BLaER1 (cell line): Measurements from ENCODE around the gene HOXB2.

Source experiments
- H3K27ac ChIP-seq: shearing (Covaris generic); formaldehyde crosslinking; 2 replicates; pipeline ENCODE4 v1.8.1; 2022
- H3K27me3 ChIP-seq: shearing (Covaris generic); formaldehyde crosslinking; 2 replicates; pipeline ENCODE4 v1.8.1; 2022
- H3K36me3 ChIP-seq: shearing (Covaris generic); formaldehyde crosslinking; 2 replicates; pipeline ENCODE4 v1.8.1; 2022
- H3K4me1 ChIP-seq: shearing (Covaris generic); formaldehyde crosslinking; 2 replicates; pipeline ENCODE4 v1.8.1; 2022
- H3K4me2 ChIP-seq: shearing (Covaris generic); formaldehyde crosslinking; 2 replicates; pipeline ENCODE4 v1.8.1; 2022
- H3K4me3 ChIP-seq: shearing (Covaris generic); formaldehyde crosslinking; 2 replicates; pipeline ENCODE4 v1.8.1; 2022
- H3K9ac ChIP-seq: shearing (Covaris generic); formaldehyde crosslinking; 2 replicates; pipeline ENCODE4 v1.8.1; 2022
- H3K9me3 ChIP-seq: shearing (Covaris generic); formaldehyde crosslinking; 2 replicates; pipeline ENCODE4 v1.8.1; 2022
- H4K20me1 ChIP-seq: shearing (Covaris generic); formaldehyde crosslinking; 2 replicates; pipeline ENCODE4 v1.8.1; 2022
- Cebpa-rat ChIP-seq: shearing (Covaris generic); IDR thresholded peaks from 2 replicates; pipeline ENCODE4 v1.8.1; 2022

HOXB2 gene

GRCh38 chr17:48574505-48575065 is 29.7 kb upstream of the HOXB2 start:
- no peak overlapping the region for H3K4me3 ChIP-seq
- H3K9ac ChIP-seq: no peak overlapping the region
- no peak overlapping the region for H3K27ac ChIP-seq
- no peaks in the 10 kb centered on the region for H3K9me3 ChIP-seq
- H3K27me3 ChIP-seq: peaks cover 100% of the 10 kb centered on the region
- no peaks in the 10 kb centered on the region for H3K36me3 ChIP-seq
- H3K4me2 ChIP-seq: no peak overlapping the region
- TF ChIP-seq Cebpa-rat: no peak
- H3K4me1 ChIP-seq: no peaks in the 10 kb centered on the region
- peaks cover 91% of the 10 kb centered on the region for H4K20me1 ChIP-seq

GRCh38 chr17:48571826-48572417 is 27.0 kb upstream of the HOXB2 start:
- no peak overlapping the region for H3K4me2 ChIP-seq
- peaks cover 96% of the 10 kb centered on the region for H4K20me1 ChIP-seq
- peaks cover 100% of the 10 kb centered on the region for H3K27me3 ChIP-seq
- H3K4me1 ChIP-seq: no peaks in the 10 kb centered on the region
- TF ChIP-seq Cebpa-rat: no peak
- no peaks in the 10 kb centered on the region for H3K9me3 ChIP-seq
- H3K4me3 ChIP-seq: no peak overlapping the region
- no peak overlapping the region for H3K27ac ChIP-seq
- H3K36me3 ChIP-seq: no peaks in the 10 kb centered on the region
- H3K9ac ChIP-seq: no peak overlapping the region

GRCh38 chr17:48571024-48571818 is 26.3 kb upstream of the HOXB2 start:
- no peak overlapping the region for H3K27ac ChIP-seq
- no peaks in the 10 kb centered on the region for H3K36me3 ChIP-seq
- TF ChIP-seq Cebpa-rat: no peak
- H3K4me1 ChIP-seq: no peaks in the 10 kb centered on the region
- H3K9me3 ChIP-seq: no peaks in the 10 kb centered on the region
- H3K9ac ChIP-seq: no peak overlapping the region
- no peak overlapping the region for H3K4me3 ChIP-seq
- H3K4me2 ChIP-seq: no peak overlapping the region
- H4K20me1 ChIP-seq: peaks cover 98% of the 10 kb centered on the region
- peaks cover 100% of the 10 kb centered on the region for H3K27me3 ChIP-seq

- H3K4me3 ChIP-seq: no peak overlapping the region
- peaks cover 98% of the 10 kb centered on the region for H4K20me1 ChIP-seq
- H3K4me2 ChIP-seq: no peak overlapping the region
- no peak for TF ChIP-seq Cebpa-rat
- no peaks in the 10 kb centered on the region for H3K9me3 ChIP-seq
- no peak overlapping the region for H3K27ac ChIP-seq
- H3K27me3 ChIP-seq: peaks cover 100% of the 10 kb centered on the region
- H3K4me1 ChIP-seq: no peaks in the 10 kb centered on the region
- H3K36me3 ChIP-seq: no peaks in the 10 kb centered on the region
- H3K9ac ChIP-seq: no peak overlapping the region
Measured at GRCh38 chr17:48570325-48571023, 25.6 kb upstream of the HOXB2 start.

DNA sequence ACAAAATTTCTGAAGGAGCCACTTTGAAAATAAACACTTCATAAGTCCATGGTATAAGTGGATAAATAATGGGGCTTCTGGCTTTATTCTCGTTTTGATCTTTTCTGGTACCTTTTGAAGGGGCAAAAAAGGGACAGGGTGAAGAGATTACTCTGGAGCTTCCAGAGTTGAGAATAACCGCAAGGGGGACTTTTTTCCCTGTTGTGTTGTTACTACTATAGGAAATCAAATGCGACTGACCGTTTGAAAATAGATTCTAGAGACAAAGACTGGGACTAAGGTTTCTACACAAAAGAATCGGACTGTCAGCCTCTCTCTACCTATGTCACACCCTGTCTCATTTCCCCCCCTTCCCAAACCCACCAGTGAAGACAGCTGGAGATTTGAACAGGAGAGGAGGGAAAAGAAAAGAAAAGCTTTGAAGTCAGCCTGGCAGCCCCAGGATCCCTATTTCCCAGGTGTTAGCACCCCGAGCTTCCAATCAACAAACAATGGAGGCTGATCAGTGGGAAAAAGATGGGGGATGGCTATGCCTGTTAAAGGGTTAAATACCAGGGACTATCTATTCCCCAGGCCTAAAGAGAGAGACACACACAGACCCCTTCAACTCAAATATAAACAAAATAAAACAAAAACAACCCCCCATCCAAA is 24.9 kb upstream of the HOXB2 start:
- Histone ChIP-seq H3K36me3 (no peaks in the 10 kb centered on the region), H3K4me2 (no peak overlapping the region), H3K4me1 (no peaks in the 10 kb centered on the region), H3K27me3 (peaks cover 100% of the 10 kb centered on the region), H3K9me3 (no peaks in the 10 kb centered on the region), H3K4me3 (no peak overlapping the region), H3K27ac (no peak overlapping the region), H3K9ac (no peak overlapping the region), H4K20me1 (peaks cover 98% of the 10 kb centered on the region)
- no peak for TF ChIP-seq Cebpa-rat

DNA sequence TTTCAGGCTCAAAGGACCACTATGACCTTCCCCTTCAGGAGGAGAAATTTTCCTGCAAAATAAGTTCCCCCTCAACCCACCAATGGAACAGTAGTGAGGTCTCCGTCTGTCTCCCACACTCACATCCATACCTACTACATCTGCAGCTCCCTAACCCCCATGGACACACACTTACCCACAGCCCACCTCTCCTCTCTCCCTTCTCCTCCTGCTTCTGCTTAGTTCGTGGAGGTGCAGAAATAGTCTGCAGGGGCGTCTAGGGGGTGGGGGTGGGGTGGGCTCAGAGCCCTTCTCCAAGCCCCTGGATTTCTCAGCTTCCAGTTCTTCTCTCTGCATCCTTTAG is 24.3 kb upstream of the HOXB2 start:
- H3K4me3 ChIP-seq: no peak overlapping the region
- H3K9me3 ChIP-seq: no peaks in the 10 kb centered on the region
- no peak overlapping the region for H3K27ac ChIP-seq
- no peak overlapping the region for H3K4me2 ChIP-seq
- H4K20me1 ChIP-seq: peaks cover 96% of the 10 kb centered on the region
- no peaks in the 10 kb centered on the region for H3K36me3 ChIP-seq
- no peaks in the 10 kb centered on the region for H3K4me1 ChIP-seq
- TF ChIP-seq Cebpa-rat: no peak
- no peak overlapping the region for H3K9ac ChIP-seq
- H3K27me3 ChIP-seq: peaks cover 99% of the 10 kb centered on the region

DNA sequence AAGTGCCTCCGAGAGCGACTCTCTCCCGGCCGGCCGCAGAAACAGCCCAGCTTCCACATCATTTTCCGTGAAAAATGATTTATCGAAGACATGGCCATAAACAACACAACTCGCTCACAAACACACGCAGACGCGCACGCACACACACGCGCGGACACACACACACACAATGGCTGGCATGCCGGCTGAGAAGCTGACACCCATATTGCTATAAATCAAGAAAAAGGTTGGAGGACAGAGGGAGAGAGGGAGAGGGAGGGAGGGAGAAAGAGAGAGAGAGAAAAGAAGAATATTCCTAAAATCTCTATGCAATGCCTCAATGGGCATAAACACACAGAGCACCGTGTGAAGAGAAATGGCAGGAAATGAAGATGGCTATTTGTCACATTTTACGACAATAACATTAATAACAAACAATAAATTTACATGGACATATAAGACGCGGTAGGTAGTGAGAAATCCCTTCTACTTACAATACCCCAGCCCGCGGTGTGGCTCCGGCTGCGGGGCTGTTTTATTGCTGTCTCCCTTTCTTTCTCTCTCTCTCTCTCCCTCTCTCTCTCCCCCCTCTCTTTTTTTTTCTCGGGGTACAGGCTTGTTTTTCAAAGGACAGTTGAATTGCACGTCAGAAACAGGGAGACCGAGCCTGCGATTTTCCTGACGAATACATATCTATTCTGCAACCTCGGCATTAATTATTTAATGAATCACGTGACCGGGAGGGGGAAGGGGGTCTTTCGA is 23.8 kb upstream of the HOXB2 start:
- Histone ChIP-seq H3K4me1 (no peaks in the 10 kb centered on the region), H3K27ac (no peak overlapping the region), H3K9ac (no peak overlapping the region), H4K20me1 (peaks cover 91% of the 10 kb centered on the region), H3K27me3 (peaks cover 99% of the 10 kb centered on the region), H3K4me2 (no peak overlapping the region), H3K4me3 (no peak overlapping the region), H3K9me3 (no peaks in the 10 kb centered on the region), H3K36me3 (no peaks in the 10 kb centered on the region)
- no peak for TF ChIP-seq Cebpa-rat

DNA sequence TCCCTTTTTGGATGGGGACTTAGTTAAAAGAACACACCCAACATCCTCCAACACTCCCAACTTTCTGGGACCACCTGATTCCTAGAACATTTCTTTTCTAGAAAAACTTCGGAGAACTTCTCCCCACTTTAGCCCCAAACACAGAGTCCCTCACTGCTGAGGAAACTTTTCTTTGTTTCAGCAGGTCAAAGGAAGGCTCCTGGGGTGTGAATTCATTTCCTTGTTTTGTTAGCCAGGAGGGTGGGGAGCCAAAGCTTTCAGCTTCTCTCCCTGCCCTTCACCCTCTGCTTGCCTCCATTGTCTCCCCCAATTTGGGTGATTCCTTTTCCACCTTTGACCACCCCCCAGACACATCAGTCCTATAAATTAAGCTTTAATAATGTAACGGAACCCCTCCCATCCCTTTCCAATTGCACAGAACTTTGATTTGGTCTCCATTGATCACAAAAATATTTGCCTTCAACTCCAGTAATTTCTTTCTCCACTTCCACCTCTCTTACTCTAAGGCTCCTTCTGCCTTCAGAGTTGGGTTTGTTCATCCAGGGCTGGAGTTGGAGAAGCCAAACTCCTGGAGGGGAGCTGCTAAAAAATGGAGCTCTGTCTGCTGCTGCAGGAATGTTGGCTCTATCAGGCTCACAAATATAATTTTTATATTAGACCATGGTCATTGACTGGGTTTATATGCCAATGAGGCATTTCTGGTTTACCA is 22.9 kb upstream of the HOXB2 start:
- H4K20me1 ChIP-seq: peaks cover 91% of the 10 kb centered on the region
- no peaks in the 10 kb centered on the region for H3K4me1 ChIP-seq
- TF ChIP-seq Cebpa-rat: no peak
- H3K36me3 ChIP-seq: no peaks in the 10 kb centered on the region
- no peaks in the 10 kb centered on the region for H3K9me3 ChIP-seq
- H3K4me3 ChIP-seq: no peak overlapping the region
- H3K4me2 ChIP-seq: no peak overlapping the region
- no peak overlapping the region for H3K27ac ChIP-seq
- no peak overlapping the region for H3K9ac ChIP-seq
- H3K27me3 ChIP-seq: peaks cover 99% of the 10 kb centered on the region

- peaks cover 88% of the 10 kb centered on the region for H4K20me1 ChIP-seq
- TF ChIP-seq Cebpa-rat: no peak
- H3K9me3 ChIP-seq: no peaks in the 10 kb centered on the region
- no peak overlapping the region for H3K27ac ChIP-seq
- H3K36me3 ChIP-seq: no peaks in the 10 kb centered on the region
- no peak overlapping the region for H3K9ac ChIP-seq
- H3K4me3 ChIP-seq: no peak overlapping the region
- H3K4me1 ChIP-seq: no peaks in the 10 kb centered on the region
- H3K27me3 ChIP-seq: peaks cover 99% of the 10 kb centered on the region
- no peak overlapping the region for H3K4me2 ChIP-seq
Measured at GRCh38 chr17:48567209-48567608, 22.3 kb upstream of the HOXB2 start.
